Measurements from ENCODE around the gene CHST7.

The CHST7 gene

DNA sequence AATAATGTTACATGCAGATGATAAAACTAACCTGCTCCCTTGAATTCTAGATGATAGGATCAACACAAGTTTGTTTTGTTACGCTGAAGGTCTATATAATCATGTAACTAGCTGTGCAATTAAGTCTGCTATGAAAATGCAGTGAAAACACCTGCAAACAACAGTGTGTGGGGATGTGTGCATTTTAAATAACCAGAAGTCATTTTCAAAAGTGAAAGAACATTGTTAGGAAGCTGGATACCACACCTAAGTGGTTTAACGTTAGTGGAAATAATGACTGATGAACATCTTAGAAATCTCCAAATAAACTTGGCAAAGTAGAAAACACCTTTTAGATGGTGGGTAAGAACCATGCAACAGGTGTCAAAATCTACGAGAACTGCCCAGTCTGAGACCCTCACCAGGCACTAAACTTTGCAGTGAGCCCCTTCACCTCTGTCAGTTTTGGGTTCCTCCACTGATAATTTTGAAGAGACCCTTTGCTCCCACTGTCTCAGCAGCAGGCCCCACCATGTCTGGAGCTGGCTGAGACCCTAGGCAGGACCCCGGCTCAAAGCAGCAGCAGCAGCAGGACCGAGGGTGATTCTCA, 36.6 kb downstream of the CHST7 start:
- no peak for DNase-seq

GRCh38 chrX:46611658-46612362, 38.2 kb downstream of the CHST7 start:
- DNase-seq, result no peak

- DNase-seq, result no peak
These were observed 44.3 kb downstream of the CHST7 start for GRCh38 chrX:46617906-46618305.

- no peak for DNase-seq
These were observed 45.4 kb downstream of the CHST7 start for GRCh38 chrX:46618947-46619346.

- DNase-seq, result no peak
These were observed 46.9 kb downstream of the CHST7 start for GRCh38 chrX:46620505-46620904.

GRCh38 chrX:46621572-46621971, 48.0 kb downstream of the CHST7 start:
- no peak for DNase-seq

DNA sequence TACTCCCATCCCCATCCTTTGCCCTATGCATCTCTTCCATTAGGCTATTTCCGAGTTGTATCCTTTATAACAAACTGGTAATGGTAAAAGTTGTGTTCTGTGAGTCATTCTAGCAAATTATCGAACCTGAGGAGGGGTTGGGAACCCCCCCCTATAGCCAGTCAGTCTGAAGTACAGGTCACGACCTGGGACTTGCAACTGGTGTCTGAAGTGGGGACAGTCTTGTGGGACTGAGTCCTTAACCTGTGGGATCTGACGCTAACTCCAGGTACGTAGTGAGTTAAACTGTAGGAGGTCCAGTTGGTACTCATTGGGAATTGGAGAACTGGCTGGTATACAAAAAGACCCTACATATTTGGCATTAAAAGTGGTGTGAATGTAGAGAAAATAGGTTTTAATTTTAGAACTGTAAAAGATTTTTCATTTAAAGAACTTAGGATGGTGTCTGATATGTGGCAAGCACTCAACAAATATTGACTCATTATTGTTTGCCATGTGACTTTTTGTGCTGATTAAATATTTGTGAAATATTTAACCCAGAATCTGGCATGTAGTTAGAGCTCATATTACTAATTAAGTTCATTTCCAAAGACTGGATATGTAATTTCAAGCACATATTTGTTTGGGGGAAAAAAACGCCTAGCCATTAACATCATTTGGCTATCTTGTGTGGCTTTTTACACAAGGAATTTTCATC, 50.7 kb downstream of the CHST7 start:
- DNase-seq, result no peak

DNA sequence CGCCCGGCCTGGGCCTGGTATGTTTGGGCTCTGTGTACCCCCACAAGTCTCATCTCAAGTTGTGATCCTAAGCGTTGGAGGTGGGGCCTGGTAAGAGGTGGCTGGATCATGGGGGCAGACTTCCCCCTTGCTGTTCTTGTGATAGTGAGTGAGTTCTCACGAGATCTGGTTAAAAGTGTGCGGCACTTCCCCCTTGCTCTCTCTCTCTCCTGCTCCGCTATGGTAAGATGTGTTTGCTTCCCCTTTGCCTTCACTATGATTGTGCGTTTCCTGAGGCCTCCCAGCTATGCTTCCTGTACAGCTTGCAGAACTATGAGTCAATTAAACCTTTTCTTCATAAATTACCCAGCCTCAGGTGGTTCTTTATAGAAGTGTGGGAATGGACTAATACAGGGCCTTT, 53.0 kb downstream of the CHST7 start:
- no peak for DNase-seq

GRCh38 chrX:46627062-46627461, 53.5 kb downstream of the CHST7 start:
- DNase-seq, result no peak

- DNase-seq, result no peak
These were observed 54.3 kb downstream of the CHST7 start for GRCh38 chrX:46627711-46628419.

DNA sequence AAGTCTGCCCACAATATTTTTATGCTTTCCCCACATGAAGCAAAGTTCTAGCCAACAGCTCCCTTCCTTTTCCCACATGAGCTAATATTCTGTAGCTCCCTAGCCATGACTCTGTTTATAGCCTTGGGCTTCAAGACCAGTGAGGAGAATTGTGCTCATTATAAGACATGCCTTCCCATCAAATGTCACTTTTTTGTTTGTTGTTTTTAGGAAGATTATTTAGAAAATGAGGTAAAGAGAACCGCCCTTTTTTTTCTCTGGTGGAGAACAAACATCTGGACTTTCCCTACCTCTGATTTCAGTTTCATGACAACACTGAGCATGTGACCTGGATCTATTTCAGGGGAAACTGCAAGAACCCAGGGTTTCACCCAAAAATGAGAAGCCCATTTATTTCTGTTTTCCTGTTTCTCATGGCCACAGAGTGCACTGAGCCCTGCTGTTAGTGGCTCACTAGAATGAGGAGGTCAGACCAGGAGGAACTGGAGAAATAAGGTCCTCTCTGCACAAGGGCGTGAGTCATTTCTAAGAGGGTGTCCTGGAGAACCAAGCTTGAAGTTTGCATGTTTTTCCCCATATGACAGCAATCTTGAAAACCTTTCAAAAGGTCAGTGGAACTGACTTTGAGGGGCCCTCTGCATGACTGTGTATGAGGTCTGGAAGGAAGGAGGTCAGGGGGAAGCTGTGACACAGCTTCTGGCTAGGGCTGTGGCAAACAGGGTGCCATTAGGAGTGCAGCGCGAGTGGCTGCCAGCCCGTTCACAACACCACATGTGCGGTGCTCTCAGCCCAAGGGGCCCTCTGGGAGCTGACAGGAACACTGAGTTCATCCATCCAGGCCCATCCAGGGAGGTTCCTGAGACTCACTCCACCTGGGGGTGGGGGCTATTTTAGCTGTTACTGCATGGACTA, 55.2 kb downstream of the CHST7 start:
- no peak for DNase-seq

DNA sequence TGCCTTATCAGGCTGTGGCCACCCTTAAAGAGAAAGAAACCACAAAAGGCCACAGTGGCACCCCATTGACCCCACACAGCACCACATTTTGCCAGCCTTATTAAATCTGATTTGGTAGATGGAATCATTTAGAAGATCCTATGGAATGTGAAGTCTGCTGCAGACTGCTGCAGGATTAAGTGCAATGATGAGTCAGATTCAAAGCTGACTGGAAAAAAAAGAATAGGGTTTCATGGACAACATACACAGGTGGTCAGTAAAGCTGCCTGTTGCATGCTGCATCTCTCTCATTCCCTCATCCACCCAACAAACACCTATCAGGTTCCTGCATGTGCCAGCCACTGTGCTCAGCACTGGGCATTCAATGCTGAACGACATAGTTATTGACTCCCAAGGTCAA, 56.6 kb downstream of the CHST7 start:
- no peak for DNase-seq

GRCh38 chrX:46634577-46634976, 61.0 kb downstream of the CHST7 start:
- DNase-seq, result no peak

GRCh38 chrX:46635186-46635585, 61.6 kb downstream of the CHST7 start:
- no peak for DNase-seq

- DNase-seq, result no peak
These were observed 62.7 kb downstream of the CHST7 start for GRCh38 chrX:46636223-46636622.

GRCh38 chrX:46637938-46638337, 64.4 kb downstream of the CHST7 start:
- DNase-seq, result no peak

- peak; percentile 27 for DNase-seq
These were observed 68.6 kb downstream of the CHST7 start for GRCh38 chrX:46642145-46642544.

GRCh38 chrX:46643636-46644035, 70.1 kb downstream of the CHST7 start:
- no peak for DNase-seq

DNA sequence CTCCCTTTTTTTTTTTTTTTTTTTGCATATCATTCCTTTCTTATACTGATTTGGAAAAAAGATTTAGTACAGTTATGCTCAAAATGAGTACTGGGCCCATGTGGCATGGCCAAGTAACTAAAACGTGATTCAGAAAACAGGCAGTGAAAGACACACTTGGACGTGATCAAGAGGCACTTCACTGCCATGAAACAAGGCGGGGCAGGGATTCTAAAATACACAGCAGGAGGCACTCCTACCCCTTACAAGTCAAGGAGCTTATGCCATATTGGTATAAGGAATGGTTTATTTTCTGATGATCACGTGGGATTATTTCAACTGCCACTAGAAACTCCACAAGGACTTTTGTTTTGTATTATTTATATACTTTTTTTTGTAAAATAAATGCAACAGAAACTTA, 72.0 kb downstream of the CHST7 start:
- DNase-seq, result no peak

DNA sequence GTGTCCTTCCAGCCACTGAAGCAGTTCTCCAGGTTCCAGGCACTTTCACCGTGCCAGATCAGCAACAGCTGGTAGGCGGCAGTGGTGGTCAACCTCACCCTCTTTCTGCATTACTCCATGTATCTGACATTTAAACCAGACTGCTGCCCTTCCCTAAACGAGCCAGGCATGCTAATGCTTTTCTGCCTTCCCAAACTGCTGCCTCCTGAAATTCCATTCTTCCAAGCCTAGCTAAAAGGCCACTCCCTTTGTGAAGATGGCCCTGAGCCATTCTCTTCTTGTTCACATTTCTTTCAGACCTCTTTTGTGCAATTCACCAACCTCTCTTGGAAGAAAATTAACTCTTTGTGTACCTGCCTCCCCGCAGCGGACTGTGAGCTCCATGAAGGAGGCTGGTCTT, 73.7 kb downstream of the CHST7 start:
- no peak for DNase-seq
